OCI-M2 (cell line): ENCODE results near the gene LEMD3.

ENCODE experiments used
- DNase-seq: peaks from one replicate; lab custom pipeline; 2025; ENCODE audit not compliant: unreplicated experiment; lab: John Stamatoyannopoulos, UW

LEMD3 gene

DNA sequence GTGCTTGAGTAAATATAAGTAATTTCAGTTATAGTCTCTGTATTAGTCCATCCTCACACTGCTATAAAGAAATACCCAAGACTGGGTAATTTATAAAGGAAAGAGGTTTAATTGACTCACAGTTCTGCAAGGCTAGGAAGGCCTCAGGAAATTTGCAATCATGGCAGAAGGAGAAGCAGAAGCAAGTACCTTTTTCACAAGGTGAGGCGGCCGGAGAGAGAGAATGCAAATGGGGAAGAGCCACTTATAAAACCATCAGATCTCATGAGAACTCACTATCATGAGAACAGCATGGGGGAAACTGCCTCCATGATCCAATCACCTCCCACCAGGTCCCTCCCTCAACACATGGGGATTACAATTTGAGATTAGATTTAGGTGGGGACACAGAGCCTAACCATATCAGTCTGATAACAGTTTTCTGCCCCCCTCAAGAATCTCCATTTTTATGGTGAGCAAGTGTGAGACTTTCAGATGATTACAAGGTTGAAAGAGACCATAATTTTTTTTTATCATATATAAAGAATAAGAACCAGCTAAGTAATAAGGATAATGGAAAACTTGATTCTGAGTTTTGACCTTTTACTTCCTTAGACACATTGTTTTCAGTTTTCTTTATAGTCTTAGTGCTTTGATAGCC is 35.6 kb downstream of the LEMD3 start:
- DNase-seq = no peak

DNA sequence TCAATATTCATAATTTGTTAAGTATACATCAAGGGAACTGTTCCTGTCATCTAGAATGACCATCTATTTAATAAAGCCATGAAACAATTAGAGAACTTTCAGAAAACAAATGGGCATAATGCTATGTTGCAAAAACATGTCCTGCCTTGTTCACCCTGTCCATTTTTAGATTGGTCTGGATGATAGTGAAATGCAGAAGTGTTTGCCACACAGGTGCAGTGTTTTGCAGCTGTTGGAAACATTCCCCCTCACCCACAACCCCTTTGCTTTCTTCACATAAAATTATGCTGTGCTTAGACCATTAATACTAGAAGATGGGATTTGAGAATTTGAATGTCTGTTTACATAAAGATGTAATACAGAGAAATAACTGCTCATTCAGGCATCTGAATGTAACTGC is 36.5 kb downstream of the LEMD3 start:
- no peak for DNase-seq

DNA sequence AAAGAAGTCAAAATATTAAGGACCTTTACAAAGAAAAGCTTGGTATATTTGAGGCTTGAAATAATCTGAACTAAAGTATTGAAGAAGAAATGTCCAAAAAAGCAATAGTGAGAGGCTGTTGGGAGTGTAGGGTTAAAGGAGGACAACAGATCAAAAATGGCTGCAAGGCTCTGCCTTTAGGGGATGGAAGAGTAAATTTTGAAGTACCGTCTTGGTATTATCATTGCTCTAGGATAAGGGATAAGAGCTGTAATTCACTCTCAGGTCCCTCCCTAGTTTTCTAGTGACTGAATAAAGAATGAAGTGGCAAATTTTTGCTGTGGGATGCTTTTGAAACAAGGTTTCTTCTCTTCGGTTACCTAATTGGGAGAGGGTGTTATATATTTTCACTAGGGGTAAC is 38.7 kb downstream of the LEMD3 start:
- no peak for DNase-seq

DNA sequence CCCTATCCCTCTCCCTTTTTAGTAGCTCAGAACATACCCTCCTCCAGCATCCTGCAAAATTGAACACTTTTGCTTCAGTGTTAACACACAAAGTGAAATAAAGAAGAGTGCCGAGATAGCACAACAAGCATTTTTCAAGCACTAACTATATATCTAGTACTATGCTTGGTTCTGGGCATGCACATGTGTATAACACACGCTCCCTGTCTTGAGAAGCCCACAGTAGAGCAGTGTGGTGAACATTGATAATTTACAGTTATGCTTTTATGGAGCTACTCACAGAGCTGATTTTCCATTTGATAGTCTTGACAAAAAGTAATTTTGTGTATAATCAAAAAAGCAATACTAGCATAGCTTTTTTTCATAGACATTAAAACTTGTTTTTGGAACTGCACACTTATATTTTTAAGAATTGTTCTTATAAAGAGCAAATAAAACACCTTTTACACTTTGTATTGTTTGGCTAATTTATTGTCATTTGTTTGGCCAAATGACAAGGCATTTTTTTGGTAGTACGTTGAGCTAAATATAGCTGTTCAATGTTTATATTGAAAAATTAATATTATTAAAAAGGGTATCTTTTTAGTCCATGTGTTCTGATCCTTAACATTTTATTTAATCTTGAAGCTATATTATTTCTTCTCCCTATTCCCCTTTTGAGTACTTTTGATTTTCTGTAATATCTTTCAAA is 39.7 kb downstream of the LEMD3 start:
- DNase-seq = no peak

DNA sequence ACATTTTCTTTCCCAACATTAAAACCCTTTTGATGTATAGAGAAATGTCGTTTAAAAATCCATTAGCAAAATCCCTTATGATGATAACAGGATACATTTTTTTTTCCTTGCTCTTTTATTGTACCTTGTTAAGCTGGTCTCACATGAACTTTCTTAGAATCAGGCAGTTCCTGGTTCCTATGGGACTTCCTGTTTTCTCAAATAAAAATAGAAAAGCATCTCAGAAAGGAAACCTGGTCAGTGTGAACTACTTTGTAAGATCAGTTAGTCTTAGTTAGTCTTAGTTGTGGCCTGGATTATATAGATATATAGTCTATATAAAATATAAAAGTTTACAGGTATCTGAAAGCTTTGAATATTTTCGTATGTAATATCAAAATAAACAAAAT is 40.3 kb downstream of the LEMD3 start:
- no peak for DNase-seq

DNA sequence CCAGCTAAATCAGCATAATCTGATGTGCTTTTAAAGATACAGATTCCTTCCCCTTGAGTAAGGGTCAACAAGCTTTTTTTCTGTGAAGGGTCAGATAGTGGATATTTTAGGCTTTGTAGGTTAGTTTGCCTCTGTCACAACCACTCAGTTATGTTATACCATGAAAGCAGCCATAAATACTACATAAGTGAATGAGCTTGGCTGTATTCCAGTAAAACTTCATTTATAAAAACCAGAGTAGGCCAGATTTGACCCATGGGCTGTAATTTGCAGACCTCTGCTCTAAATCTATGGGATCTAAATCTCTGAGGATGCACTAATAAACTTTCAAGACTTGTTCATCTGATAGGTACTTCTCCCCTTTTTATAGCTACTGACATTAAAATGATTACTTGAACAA is 47.7 kb downstream of the LEMD3 start:
- no peak for DNase-seq

DNA sequence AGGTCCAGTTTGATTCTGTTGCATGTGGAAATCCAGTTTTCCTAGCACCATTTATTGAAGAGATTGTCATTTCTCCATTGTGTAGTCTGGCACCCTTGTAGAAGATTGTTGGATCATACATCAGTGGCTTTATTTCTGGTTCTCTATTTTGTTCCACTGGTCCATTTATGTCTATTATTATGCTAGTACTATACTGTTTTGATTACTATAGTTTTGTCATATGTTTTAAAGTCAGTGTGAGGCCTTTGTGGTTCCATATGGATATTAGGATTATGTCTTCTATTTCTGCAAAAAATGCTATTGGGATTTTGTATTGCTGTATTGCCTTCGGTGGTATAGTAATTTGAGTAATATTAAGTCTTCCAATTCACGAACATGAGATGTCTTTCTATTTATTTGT is 51.4 kb downstream of the LEMD3 start:
- no peak for DNase-seq

DNA sequence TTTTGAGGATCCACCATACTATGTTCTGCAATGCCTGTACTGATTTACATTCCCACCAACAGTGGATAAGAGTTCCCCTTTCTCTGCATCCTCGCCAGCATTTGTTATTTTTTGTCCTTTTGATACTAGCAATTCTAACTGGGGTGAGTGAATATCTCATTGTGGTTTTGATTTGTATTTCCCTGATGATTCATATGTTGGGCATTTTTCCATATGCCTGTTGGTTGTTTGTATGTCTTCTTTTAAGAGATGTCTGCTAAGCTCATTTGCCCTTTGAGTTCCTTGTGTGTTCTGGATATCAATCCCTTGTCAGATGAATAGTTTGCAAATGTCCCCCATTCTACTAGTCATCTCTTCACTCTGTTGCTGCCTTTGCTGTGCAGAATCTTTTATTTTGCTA is 60.1 kb downstream of the LEMD3 start:
- no peak for DNase-seq

DNA sequence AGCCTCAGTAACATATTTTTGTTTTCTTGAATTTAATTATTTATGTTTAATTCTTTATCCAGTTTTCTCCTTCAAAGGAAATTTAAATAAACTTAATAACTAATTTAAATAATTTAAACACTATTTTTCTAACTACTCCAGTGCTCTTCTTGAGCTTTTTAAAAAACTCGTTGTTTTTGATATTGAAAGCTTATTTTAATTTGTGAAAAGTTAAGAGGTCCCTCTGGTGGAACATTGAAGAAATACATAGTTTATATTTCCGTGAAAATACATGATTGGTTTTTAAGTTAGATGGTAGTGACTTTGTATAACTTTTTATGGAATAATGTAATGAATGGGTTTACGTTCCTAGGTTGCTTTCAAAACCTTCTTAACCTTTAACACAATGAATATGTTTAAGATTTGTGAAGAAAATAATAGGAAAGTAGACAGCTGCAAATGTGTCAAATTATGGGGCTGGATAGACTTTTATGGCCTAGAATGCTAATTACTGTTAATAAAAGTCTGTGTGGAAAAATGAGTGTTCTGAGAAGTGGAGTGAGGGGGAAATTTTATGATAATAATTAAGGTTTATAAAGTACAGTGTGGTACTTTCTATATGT is 63.2 kb downstream of the LEMD3 start:
- DNase-seq = no peak

DNA sequence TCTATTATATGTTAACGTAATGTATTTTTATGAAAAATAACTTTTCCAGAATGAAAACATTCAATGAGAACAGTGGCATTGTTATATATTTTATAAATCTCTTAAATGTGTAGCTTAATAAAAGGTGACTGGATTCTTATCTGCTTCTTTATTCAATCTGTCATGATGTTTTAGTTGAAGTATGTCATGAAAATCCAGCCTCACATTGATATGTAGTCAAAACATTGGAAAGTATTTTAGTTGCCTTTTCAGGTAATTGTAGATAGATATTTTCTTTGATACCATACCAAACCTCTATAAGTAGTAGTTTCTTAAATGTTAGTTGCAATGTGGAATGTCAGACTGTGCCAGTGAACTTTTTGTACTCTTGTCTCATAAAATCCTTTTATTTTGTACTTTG is 67.8 kb downstream of the LEMD3 start:
- no peak for DNase-seq

DNA sequence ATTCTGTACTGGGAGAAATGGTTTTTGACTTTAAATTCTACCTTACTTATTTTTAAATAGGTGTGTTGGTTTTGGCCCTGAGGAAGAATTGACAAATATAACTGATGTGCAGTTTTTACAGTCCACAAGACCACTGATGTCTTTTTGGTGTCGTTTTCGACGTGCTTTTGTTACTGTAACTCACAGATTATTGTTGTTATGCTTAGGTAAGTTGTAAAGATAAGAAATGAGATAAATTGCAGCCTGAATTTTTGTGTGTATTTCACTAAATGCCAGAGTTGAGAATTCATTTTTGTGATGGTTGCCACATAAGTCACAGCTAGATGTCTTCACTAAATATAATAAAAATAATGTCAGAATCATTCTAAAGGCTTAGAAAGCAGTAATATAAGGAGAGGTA is 69.2 kb downstream of the LEMD3 start:
- no peak for DNase-seq

DNA sequence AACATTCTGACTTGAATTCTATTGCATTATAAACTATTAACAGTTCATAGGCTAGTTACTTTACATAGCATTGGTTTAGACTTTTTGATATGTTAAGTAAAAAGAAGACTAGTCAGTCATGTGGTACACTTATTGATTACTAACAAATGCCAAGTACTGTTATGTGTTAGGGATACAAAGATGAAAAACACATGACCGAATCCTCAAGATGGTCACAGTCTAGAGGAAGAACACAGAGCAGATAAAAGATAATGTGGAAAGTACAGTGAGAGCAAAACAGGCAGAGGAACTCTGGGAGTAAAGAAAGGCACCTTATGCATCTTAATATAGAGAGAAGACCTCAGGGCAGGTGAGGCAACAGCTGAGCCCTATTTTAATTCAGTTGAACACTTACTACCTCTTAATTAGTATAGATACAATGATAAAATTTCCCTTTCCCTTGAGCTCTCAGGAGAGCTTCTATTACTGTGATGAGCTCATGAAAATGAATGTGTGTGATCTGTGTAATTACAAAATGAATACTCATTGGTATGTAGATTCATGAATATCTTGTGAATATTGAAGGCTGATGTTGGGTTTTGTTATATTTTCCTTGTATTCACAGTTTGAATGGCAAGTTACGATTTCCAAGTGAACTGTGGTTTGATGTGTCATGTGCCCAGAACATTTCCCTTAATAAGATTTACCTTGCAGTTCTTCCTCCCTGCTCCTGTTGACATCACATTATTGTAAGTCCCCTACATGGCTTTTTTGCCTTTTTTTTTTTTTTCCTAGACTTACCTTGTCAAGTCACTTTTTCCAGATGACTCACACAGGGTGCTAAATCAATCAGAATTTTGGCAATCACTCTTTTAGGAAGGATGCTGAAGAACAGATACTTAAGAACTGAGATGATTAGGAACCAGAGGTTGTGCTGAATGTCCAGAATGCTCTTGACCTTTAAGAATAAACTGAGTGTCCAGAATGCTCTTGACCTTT is 79.6 kb downstream of the LEMD3 start:
- no peak for DNase-seq

DNA sequence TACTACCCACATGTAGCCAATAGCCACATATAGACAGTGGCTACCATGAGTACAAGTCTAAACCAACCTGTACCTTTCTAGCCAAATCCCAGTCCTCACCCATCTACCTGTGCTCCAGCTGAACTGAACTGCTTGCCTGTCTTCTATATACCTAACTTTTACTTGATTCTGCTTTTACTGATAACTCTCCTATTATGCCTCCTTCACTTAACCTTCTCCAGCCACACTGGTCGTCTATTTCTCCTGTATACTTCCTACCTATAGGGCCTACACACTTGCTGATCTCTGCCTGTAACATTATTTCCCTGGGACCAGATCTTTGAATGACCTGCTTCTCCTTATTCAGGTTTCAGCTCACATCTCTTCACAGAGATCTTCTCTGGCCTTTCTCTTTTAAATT is 83.1 kb downstream of the LEMD3 start:
- DNase-seq = no peak

DNA sequence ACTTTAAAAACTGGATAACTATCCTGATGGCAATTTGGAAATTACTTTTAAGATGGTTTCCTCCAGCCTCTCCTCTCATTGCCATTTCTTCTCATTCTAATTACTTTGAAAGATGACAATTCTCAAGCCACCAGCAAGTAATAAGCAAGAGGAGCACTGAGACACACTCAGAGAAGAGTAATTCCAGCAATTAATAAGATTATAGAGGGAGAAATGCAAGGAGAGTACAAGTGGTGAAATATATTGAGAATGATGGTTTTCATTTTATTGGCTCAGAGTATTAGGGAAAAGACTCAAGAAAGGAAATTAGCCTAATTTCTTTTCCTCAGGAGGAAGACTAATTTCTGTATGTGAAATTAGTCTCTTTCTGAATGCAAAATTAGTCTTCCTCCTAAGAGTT is 88.6 kb downstream of the LEMD3 start:
- DNase-seq = no peak

DNA sequence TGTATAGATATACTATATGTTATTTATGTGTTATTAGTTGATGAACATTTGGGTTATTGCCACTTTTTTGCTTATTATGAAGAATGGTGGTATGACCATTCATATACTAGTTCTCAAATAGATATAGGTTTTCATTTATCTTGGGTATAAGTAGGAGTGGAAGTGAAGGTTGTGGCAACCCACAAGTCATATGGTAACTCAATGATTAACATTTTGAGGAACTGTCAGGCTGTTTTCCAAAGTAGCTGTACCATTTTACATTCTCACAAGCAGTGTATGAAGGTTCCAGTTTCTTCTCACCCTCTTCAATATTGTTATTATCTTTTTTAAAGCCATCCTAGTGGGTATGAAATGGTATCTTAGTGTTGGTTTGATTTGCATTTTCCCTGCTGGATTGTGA is 90.1 kb downstream of the LEMD3 start:
- no peak for DNase-seq

DNA sequence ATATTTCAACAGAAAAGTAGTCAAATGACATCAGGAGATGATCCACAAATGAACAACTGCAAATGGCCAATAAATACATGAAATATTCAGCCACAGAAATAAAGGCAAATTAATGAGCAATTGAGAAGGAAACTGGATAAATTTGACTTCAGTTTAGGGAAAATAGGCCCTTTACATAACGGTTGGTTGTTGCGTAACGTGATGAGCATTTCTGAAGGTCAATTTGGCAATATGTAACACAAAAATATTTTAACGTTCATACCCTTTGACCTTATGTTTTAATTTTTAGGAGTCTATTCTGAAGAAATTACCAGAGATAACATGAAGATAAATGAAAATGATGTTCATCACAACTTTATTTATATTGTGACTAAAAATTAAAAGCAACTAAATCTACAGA is 94.4 kb downstream of the LEMD3 start:
- DNase-seq = no peak

DNA sequence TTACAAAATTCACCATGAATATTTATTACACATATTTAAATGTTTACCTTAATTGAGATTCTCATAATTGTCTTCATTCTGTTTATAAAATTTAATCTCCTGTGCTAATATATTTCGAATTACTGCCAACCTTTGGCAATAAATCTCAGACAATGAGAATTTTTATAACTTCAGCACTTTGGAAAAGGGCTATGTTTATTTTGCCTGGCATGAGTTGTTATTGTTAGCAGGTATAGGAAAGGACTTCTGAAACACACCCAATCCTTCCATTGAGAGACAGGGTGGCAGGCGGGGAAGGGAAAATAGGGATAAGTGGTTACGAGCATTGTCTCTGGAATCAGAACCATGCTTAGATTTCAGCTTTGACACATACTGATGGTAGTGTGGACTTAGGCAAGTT is 97.0 kb downstream of the LEMD3 start:
- DNase-seq = no peak

DNA sequence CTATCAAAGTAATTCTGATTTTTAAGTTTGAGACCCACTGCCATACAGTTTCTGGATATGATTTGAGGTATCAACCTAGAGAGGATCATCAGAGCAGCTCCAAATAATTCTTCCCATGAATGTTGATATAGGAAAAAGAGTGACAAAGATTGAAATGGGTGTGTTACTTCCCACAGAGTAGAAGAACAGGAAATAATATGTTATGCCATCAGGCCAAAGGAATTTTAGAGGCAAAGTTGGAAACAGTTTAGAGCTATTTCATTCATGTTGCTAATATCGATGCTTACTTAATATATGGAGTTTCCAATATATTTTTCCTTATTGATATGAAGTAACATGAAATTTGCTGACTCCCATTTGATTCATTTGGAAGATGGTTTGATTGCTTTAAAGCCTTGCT is 100.2 kb downstream of the LEMD3 start:
- no peak for DNase-seq

DNA sequence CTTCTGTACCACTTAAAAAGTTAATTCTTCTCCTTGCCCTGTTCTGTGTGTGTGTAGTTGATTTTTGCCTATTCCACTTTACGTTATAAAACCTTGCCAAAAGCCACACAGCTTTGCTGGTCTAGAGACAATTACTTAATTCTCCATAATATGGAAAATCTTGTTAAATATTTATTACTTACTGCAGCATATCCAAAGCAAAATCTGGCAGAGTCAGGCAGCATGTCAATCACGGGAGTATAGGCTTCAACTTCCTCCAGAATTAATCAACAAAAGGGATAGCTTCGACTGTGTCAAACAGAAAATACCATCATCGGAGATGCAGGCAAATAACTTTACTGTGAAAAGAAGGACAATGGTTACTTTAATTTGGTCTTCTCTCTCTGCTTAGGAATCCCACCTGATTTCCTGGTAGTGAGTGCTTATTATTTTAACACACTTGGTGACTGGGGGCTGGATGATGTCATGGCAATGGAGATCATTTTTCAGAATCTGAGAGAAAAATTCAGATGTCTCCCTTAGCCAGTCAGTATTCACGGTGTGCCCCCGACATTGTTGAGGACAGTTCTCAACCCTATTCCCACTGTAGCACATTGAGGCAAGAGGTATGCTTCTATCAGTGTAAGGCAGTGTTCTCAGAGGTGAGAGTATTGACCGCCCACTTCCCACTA is 105.4 kb downstream of the LEMD3 start:
- DNase-seq = no peak

DNA sequence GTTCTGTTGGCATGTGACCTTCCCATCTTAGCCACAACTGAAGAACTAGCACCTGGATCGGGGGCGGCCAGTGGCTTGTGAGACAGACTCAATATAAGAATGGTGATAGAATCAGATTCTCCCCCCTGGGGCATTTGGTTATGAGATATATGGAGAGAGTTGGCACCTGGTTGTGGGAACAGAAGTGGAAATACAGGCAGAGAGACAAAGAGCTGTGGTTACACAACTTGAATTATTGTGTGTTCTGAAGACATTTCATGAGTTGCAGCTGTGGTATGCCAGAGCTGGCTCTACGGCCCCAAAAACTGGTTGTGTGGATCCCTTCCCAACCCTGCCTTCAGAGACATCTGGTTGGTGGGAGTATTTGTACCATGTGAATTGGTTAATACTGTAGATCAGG is 106.2 kb downstream of the LEMD3 start:
- DNase-seq = no peak

DNA sequence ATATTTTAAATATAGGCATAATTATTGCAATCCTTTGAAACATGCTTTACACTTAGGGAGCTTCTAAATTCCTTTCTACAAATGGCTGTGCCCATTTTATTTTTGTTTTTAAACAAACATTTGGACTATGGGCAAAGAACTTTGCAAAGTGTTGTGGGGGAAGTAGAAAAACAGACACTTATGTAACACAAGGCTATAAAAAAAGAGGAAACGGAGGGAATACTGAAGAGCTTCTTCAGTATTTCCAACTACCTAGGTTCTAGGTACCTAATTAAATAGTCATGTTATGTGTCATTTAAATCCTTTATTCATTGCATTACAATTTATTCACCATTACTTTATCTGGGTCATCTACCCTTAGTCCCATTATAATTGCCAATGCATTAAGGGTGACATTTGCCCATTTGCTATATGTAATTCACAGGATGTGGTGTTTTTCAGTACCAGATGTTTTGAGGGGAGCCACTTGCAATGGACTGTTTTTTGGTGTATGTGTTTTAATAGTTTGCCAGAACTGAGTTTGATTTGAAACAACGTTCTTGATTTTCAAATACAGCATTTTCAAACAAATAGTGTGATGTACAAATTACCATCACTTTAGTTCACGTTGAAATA is 107.6 kb downstream of the LEMD3 start:
- no peak for DNase-seq
